ENCODE results near the gene SEMA6C.
"Not testable (repeated sequence)": the region's sequence is repeated elsewhere in the genome, so short reads cannot be mapped to it uniquely, and the experiment has no call there.

The SEMA6C gene

GRCh38 chr1:151104630-151105029 is 41.8 kb downstream of the SEMA6C start:
- no peak for TF ChIP-seq CTCF (IDR thresholded peaks at IDR 0.05; ENCODE audit: low read depth, low read length, missing control alignments)

GRCh38 chr1:151098126-151098525 is 48.3 kb downstream of the SEMA6C start:
- no peak overlapping the region for H3K4me3 ChIP-seq (replicated peaks; ENCODE audit: low read depth, low read length)
- TF ChIP-seq CTCF (IDR thresholded peaks at IDR 0.05; ENCODE audit: low read depth, low read length, missing control alignments), result no peak
- no peak for DNase-seq (ENCODE audit: extremely low read depth, low read depth)

More at GRCh38 chr1:151104630-151105029, 41.8 kb downstream of the SEMA6C start:
- no peak for DNase-seq (ENCODE audit: extremely low read depth, low read depth)
- H3K4me3 ChIP-seq (replicated peaks; ENCODE audit: low read depth, low read length), result no peak overlapping the region

- not testable (repeated sequence) for H3K4me3 ChIP-seq (replicated peaks; ENCODE audit: low read depth, low read length); DNase-seq (ENCODE audit: extremely low read depth, low read depth)
Measured at GRCh38 chr1:151097426-151097825, 49.0 kb downstream of the SEMA6C start.

- DNase-seq (ENCODE audit: extremely low read depth, low read depth), result no peak
- no peak overlapping the region for H3K4me3 ChIP-seq (replicated peaks; ENCODE audit: low read depth, low read length)
- TF ChIP-seq CTCF (IDR thresholded peaks at IDR 0.05; ENCODE audit: low read depth, low read length, missing control alignments), result no peak
Measured at GRCh38 chr1:151085953-151086559, 60.4 kb downstream of the SEMA6C start.
